T-helper 1 cell treated with Interleukin-12 subunit alpha and Interleukin-12 subunit beta and Interleukin-4 antibody, amounts not matched to agents 30 ng/mL and 1 ng/mL, for 36 hours (primary cell): ENCODE data around the gene CSF1R. TPM values are rescaled to one million over a fixed set of nuclear protein-coding genes. Genes with fewer than 3 reads are reported as not detected.
"Not testable (repeated sequence)": the region's sequence is repeated elsewhere in the genome, so short reads cannot be mapped to it uniquely, and the experiment has no call there.

Source experiments
- intact Hi-C: fragments of 100-400 bp; cut with micrococcal nuclease; formaldehyde crosslinking; loops from one replicate; pipeline ENCODE4 v1.15.1; 2024
- total RNA-seq: library from RNA; stranded (reverse); gene quantifications from 2 replicates; pipeline ENCODE4 v1.2.3, GENCODE V29; 2022

Gene CSF1R
- total RNA-seq, 1 donor from 2014 or later = 0.15 TPM

GRCh38 chr5:150105928-150106615, 19.7 kb upstream of the CSF1R start:
- intact Hi-C loops = no loop called here

DNA sequence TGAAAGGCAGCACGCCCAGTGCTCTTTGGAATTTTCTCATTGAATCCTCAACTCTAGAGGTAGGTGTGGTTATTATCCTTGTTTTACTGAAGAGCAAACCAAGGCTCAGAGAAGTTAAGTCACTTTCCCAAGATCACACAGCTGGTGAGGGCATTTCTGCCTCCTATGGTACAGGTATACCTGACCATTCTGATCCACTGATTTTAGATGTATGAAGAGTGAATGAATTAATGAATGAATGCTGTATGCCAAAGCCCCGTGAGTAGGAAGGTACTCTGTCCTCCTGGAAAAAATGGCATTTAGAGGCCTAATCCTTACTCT, 18.2 kb upstream of the CSF1R start:
- intact Hi-C loops = no loop called here

DNA sequence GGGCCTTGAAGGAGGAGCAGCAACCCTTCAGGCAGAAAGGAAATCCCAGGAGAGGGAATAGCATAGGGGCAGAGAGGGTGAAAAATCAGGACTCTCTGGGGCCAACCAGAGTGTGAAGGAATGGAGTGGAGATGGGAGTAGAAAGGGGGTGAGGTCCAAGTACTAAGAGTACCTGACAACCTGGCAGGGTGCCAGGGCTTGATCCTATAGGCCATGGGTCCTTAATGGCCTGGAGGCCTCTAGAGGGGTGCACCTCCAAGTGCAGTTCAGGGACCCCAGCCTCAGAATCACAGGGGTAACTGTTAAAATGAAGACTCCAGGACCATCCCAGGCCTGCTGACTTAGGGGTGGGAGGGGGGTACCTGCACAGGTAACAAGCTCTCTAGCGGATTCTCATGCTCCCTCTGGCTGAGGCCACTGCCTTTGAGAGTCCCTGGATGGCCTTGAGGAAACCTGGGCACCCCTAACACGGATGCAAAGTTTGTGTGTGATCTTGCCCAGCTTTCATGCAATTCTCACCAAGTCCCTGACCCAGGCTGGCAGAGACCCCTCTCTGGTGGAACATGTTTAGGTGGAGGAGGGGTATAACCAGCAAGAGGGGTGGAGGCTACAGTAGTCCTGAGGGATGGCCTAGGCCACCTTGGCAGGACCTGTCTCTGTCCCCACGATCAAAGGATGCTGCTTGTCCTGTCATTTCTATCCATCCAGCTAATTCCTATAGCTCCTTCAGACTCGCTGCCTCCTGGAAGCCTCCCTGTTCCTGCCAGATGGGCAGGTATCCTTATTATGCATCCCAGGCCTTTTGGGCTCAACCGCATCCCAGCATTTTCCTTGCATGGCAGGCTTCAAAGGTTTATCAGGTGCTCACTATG, 17.6 kb upstream of the CSF1R start:
- intact Hi-C loops = no loop called here

GRCh38 chr5:150101023-150101422, 14.7 kb upstream of the CSF1R start:
- intact Hi-C loops = no loop called here

DNA sequence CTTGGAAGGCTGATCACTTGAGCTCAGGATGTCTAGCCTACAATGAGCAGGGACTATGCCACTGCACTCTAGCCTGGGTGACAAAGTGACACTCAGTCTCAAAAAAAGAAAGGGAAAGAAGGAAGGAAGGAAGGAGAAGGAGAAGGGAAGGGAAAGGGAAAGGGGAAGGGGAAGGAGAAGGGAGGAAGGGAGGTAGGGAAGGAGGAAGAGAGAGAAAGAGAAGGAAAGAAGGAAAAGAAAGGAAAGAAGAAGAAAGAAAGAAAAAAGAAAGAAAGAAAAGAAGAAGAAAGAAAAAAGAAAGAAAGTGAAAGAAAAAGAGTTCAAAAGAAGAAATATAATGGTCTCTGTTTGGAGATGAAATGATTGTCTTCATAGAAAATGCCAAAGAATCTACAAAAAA, 10.8 kb upstream of the CSF1R start:
- intact Hi-C loops = no loop called here

DNA sequence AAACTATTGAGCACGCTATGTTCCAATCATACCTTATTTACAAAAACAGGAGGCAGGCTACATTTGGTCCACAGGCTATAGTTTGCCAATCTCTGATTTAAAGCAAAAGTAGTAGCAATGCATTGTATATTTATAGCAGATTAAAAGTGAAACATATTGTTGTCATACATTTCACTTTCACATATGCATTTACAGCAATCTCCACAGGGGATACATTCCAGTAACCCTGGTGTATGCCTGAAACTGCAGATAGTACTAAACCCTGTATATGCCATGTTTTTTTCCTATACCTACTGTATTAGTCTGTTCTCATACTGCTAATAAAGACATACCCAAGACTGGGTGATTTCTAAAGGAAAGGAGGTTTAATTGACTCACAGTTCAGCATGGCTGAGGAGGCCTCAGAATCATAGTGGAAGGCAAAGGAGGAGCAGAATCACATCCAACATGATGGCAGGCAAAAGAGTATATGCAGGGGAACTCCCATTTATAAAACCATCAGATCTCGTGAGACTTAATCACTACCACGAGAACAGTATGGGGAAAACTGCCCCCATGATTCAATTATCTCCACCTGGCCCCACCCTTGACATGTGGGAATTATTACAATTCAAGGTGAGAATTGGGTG, 5.9 kb upstream of the CSF1R start:
- intact Hi-C loops = no loop called here

GRCh38 chr5:150085191-150085912, 1.0 kb downstream of the CSF1R start:
- intact Hi-C loops = no loop called here

GRCh38 chr5:150084754-150085153, 1.6 kb downstream of the CSF1R start:
- intact Hi-C loops = not testable (repeated sequence)

GRCh38 chr5:150082889-150083288, 3.5 kb downstream of the CSF1R start:
- intact Hi-C loops = no loop called here

GRCh38 chr5:150082374-150082773, 4.0 kb downstream of the CSF1R start:
- intact Hi-C loops = no loop called here

DNA sequence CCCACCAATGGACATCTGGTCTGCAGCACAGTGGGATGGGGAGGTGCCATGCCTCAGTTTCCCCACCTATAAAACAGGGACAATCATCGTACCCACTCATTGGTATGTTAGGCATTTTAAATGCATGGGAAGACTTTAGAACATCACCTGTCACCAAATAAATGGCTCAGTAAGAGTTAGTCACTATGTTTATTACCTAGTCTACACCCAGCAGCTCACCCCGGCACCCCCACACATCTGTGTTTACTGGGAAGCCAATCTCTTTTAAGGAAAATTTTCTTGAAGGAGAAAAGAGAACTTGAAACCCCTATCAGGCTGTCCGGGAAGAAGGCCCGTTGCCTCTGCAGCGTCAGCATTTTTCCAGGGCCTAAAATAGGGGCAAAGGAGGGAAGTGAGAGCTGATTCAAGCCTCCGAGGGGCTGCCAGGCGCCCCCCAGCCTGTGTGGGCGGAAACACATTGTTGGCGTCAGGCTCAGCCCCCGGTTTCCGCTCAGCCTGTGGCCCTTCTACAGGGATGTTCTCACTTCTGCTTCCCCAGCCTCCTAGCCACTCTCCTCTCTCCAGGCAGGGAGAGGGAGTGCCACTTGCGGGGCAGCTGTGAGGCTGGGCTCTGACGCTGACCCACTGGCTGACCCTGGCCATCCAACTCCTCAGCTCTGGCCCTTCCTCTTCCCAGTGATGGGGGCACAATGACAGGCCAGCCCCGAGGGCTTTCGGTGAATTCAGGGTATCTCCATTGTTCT, 4.6 kb downstream of the CSF1R start:
- intact Hi-C loops = no loop called here

DNA sequence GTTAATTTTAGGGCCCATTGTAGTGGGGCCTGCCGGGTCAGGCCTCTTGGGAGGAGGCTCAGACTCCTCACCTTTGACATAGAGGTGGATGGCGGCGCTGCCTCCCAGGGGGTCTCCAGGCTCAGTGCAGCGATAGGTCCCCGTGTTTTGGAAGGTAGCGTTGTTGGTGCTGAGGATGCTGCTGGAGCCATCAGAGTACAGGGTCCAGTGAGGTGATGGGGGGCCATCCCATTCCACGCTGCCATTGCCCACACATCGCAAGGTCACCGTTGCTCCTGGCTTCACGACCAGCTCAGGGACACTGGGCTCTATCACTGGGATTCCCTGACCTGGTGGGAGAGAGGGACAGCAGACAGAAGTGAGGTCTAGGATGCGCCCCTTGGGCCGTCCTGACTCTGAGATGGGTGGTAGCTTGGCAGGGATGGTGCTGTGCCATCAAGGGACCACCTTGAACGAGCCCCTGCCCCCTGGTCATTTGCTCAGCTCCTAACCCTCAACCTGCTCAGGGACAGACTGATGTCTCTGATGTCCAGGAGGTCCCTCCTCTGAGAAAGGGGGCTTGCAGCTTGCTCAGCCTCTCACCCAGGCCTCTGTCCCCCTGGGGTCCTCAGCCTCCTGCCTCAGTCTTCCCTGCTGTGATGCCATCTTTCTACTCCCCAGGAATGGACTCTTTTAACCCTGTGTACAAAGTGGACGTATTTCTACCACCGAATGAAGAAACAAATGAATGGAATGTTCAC, 5.5 kb downstream of the CSF1R start:
- intact Hi-C loops = no loop called here

- intact Hi-C loops = no loop called here
Measured at GRCh38 chr5:150079909-150080461, 6.4 kb downstream of the CSF1R start.

DNA sequence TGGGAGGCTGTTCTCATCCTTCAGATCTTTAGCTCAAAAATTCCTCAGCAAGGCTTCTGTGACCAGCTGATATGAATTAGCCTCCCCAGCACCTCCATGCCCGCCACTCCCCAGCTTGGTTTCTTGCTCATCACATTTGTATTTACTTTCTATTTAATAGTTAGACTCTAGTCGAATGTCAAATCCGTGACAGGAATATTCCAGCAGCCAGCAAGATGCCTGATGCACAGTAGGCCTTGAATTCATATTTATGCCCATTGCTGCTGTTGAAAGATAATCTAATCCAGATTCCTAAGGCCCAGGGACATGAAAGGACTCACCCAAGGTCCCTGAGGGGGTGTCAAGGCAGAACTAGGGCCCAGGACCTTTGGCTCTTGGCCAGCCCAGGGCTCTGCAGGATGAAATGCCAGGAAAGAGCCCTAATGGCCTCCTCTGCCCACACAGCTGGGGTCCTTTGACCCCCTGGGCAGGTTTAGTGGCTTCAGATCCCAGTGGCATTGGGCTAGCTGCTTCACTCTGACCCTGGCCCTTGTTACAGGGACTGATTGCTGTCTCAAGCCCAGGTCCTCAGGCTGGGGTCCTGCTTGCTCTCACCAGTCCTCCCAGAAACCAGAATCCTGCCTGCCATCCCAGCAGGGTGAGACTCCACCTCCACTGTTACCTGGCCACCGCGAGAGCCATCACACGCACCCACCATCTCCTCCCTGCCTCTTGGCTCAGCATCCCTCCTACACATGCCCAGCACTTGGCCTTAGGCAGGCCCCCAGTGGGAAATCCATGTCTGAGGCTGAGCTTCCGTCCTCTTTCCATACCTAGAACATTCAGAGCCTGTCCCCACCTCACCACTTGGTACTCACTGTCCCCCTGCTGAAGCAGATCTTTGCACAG, 7.3 kb downstream of the CSF1R start:
- intact Hi-C loops = no loop called here

- intact Hi-C loops = no loop called here
Measured at GRCh38 chr5:150077996-150078801, 8.2 kb downstream of the CSF1R start.

DNA sequence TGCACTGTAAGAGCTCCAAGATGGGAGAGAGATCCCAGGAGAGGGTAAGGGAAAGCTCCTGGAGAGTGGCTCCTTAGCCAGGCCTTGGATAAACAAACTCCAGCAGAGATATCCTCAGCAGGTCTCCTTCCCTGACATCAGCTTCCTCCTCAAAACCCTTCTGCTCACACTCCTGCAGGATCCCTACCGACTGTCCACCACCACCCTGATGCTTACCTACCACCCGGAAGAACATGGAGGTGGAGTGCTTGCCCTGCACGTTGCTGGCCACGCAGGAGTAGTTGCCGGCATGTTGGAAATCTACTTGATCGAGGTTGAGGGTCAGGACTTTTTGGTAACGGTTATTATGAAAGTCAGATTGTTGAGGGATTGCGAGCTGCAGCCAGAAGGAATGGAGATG, 9.3 kb downstream of the CSF1R start:
- intact Hi-C loops = no loop called here

DNA sequence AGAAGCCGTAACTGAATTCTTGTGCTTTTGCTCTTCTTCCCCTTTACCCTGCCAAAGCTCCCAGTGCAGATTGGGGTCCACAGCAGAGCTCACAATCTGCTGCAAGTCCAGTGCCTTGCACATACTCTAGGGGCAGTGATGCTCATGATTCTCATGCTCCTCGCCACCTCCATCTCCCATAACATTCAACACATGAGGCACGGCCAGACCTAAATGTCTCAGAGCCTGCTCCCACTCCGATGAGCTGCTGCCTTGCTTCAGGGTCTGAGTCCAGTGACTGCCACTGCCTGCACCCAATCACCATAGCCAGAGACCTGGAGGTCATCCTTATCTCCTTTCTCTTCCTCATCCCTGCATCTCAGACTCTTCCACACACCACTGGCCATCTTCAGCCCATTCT, 10.5 kb downstream of the CSF1R start:
- intact Hi-C loops = no loop called here

- intact Hi-C loops = no loop called here
Measured at GRCh38 chr5:150075233-150075632, 11.1 kb downstream of the CSF1R start.
